Trophoblast cell (in vitro differentiated cells and primary cell): ENCODE data around the gene CFAP141.

ENCODE experiments used
- DNase-seq, 2 donors: peaks; one replicate each; pipeline ENCODE4 v3.0.0-alpha.2; 2016
- H2AFZ ChIP-seq: 2 replicates; pipeline ENCODE4 v1.6.1; 2013; ENCODE audit warnings: low read length, moderate library complexity, mild to moderate bottlenecking; ENCODE audit not compliant: insufficient read depth, poor library complexity
- H2AK5ac ChIP-seq: 2 replicates; pipeline ENCODE4 v1.6.1; 2013; ENCODE audit warnings: mild to moderate bottlenecking, low read length
- H2BK120ac ChIP-seq: 2 replicates; pipeline ENCODE4 v1.6.1; 2013; ENCODE audit warnings: low read length, mild to moderate bottlenecking, moderate library complexity; ENCODE audit not compliant: insufficient read depth, poor library complexity
- H2BK12ac ChIP-seq: 2 replicates; pipeline ENCODE4 v1.6.1; 2013; ENCODE audit warnings: mild to moderate bottlenecking, low read length, moderate library complexity
- H2BK5ac ChIP-seq: 2 replicates; pipeline ENCODE4 v1.6.1; 2013; ENCODE audit warnings: low read length, low read depth, moderate library complexity, mild to moderate bottlenecking; ENCODE audit not compliant: poor library complexity
- H3K14ac ChIP-seq: 2 replicates; pipeline ENCODE4 v1.6.1; 2013; ENCODE audit warnings: mild to moderate bottlenecking, low read length
- H3K18ac ChIP-seq: 2 replicates; pipeline ENCODE4 v1.6.1; 2013; ENCODE audit warnings: mild to moderate bottlenecking, low read length
- H3K23ac ChIP-seq: 2 replicates; pipeline ENCODE4 v1.6.1; 2013; ENCODE audit warnings: low read length
- H3K27ac ChIP-seq: 2 replicates; pipeline ENCODE4 v1.5.1; 2013; ENCODE audit warnings: low read depth, mild to moderate bottlenecking, inconsistent platforms, low read length, moderate library complexity
- H3K27me3 ChIP-seq: 2 replicates; pipeline ENCODE4 v1.6.1; 2013; ENCODE audit warnings: inconsistent platforms, mild to moderate bottlenecking, low read length, moderate library complexity; ENCODE audit not compliant: insufficient read depth
- H3K36me3 ChIP-seq, 2 experiments: 1 replicate in 1 of 2; 2 replicates in 1 of 2; pipeline ENCODE4 v1.6.1; 2013; ENCODE audit warnings: low read length in 2 of 2, mild to moderate bottlenecking in 2 of 2, moderate library complexity in 1 of 2; ENCODE audit not compliant: insufficient read depth in 2 of 2, control insufficient read depth in 1 of 2
- H3K4ac ChIP-seq: 2 replicates; pipeline ENCODE4 v1.6.1; 2013; ENCODE audit warnings: low read depth, mild to moderate bottlenecking, low read length, moderate library complexity
- H3K4me1 ChIP-seq, 2 experiments: 1 replicate in 1 of 2; 2 replicates in 1 of 2; pipeline ENCODE4 v1.6.1; 2013; ENCODE audit warnings: low read length in 2 of 2, mild to moderate bottlenecking in 2 of 2, moderate library complexity in 1 of 2; ENCODE audit not compliant: insufficient read depth in 2 of 2, control insufficient read depth in 1 of 2
- H3K4me2 ChIP-seq: 2 replicates; pipeline ENCODE4 v1.6.1; 2013; ENCODE audit warnings: inconsistent platforms, mild to moderate bottlenecking, low read length, moderate library complexity
- H3K4me3 ChIP-seq: 2 replicates; pipeline ENCODE4 v1.5.1; 2013; ENCODE audit warnings: mild to moderate bottlenecking, low read depth, low read length, inconsistent platforms
- H3K79me1 ChIP-seq: one replicate; pipeline ENCODE4 v1.6.1; 2013; ENCODE audit warnings: low read length
- H3K79me2 ChIP-seq: 2 replicates; pipeline ENCODE4 v1.6.1; 2013; ENCODE audit warnings: low read length, mild to moderate bottlenecking; ENCODE audit not compliant: control insufficient read depth, insufficient read depth, poor library complexity
- H3K9ac ChIP-seq: 2 replicates; pipeline ENCODE4 v1.6.1; 2013; ENCODE audit warnings: mild to moderate bottlenecking, low read length
- H3K9me3 ChIP-seq: 2 replicates; pipeline ENCODE4 v1.6.1; 2013; ENCODE audit warnings: low read depth, mild to moderate bottlenecking, control low read depth, inconsistent platforms, low read length; ENCODE audit not compliant: insufficient read depth
- H4K12ac ChIP-seq: 2 replicates; pipeline ENCODE4 v1.6.1; 2013; ENCODE audit warnings: low read depth, mild to moderate bottlenecking, low read length, moderate library complexity
- H4K8ac ChIP-seq: 2 replicates; pipeline ENCODE4 v1.6.1; 2013; ENCODE audit warnings: low read depth, mild to moderate bottlenecking, low read length, moderate library complexity
- H4K91ac ChIP-seq: one replicate; pipeline ENCODE4 v1.6.1; 2013; ENCODE audit warnings: low read depth, mild to moderate bottlenecking, low read length, moderate library complexity
- WGBS: extraction: QIAGEN DNeasy Blood & Tissue Kit; methylation state at CpG from one replicate; pipeline ENCODE4 v1.1.7; 2013; ENCODE audit warnings: missing lambda C conversion rate; ENCODE audit not compliant: insufficient read length, insufficient coverage; ENCODE audit errors: extremely low coverage; 5-methylcytosine and 5-hydroxymethylcytosine counted together

CFAP141 gene

GRCh38 chr1:154220071-154220969, 14.2 kb upstream of the CFAP141 start, which contains the start of gene UBAP2L:
UBAP2L (plus strand) TSS chr1:154220955; CDS start chr1:154225124, 4,169 bp downstream.
- peaks cover 13% of the 10 kb centered on the region for H3K79me1 ChIP-seq
- H3K9ac ChIP-seq = peak within 1 kb of the TSS; percentile 99
- peak within 1 kb of the TSS; percentile 72 for H2AFZ ChIP-seq

GRCh38 chr1:154219541-154219940, 13.4 kb upstream of the CFAP141 start:
- Histone ChIP-seq H3K9me3 (no peaks in the 10 kb centered on the region), H4K8ac (no peak overlapping the region), H3K4ac (peak overlapping the region; percentile 65), H3K18ac (no peak overlapping the region), H3K36me3 (peaks cover 3 to 12% of the 10 kb centered on the region in 2 experiments), H3K14ac (no peak overlapping the region), H3K79me1 (peaks cover 13% of the 10 kb centered on the region), H4K91ac (no peak overlapping the region), H3K4me1 (peaks cover 2 to 4% of the 10 kb centered on the region in 2 experiments), H2AFZ (no peak overlapping the region), H3K23ac (no peak overlapping the region), H3K27ac (no peak overlapping the region), H2BK5ac (no peak overlapping the region), H2BK12ac (no peak overlapping the region), H4K12ac (no peak overlapping the region), H3K27me3 (no peaks in the 10 kb centered on the region), H3K4me3 (peak overlapping the region; percentile 21), H3K9ac (peak overlapping the region; percentile 73), H2AK5ac (no peak overlapping the region), H3K4me2 (peak overlapping the region; percentile 70), H3K79me2 (peaks cover 19% of the 10 kb centered on the region), H2BK120ac (no peak overlapping the region)
- no CpG with 5 or more reads among the region's 5 CpGs for WGBS
- DNase-seq = peak in 1 of 2 donors; percentile 23

More at GRCh38 chr1:154220071-154220969, 14.2 kb upstream of the CFAP141 start, which contains the start of gene UBAP2L:
- no peak within 1 kb of the TSS for H3K23ac ChIP-seq
- peak within 1 kb of the TSS; percentile 99 for H3K14ac ChIP-seq
- peak within 1 kb of the TSS; percentile 97 for H3K18ac ChIP-seq
- peak within 1 kb of the TSS; percentile 100 for H3K4ac ChIP-seq
- H2BK5ac ChIP-seq = peak within 1 kb of the TSS; percentile 97
- H4K12ac ChIP-seq = peak within 1 kb of the TSS; percentile 98
- H3K9me3 ChIP-seq = no peaks in the 10 kb centered on the region
- WGBS = no CpG with 5 or more reads among the region's 73 CpGs
- H3K4me2 ChIP-seq = peak within 1 kb of the TSS; percentile 75
- H2BK120ac ChIP-seq = peak within 1 kb of the TSS; percentile 89
- H3K27me3 ChIP-seq = no peaks in the 10 kb centered on the region
- H2BK12ac ChIP-seq = no peak within 1 kb of the TSS
- peaks cover 2 to 13% of the 10 kb centered on the region in 2 experiments for H3K36me3 ChIP-seq
- DNase-seq = peak; percentile 100
- peak within 1 kb of the TSS; percentile 97 for H3K27ac ChIP-seq
- H4K91ac ChIP-seq = peak within 1 kb of the TSS; percentile 97
- peak within 1 kb of the TSS; percentile 98 for H2AK5ac ChIP-seq
- peak within 1 kb of the TSS; percentile 93 for H3K4me3 ChIP-seq
- H4K8ac ChIP-seq = peak within 1 kb of the TSS; percentile 96
- peaks cover 2 to 4% of the 10 kb centered on the region in 2 experiments for H3K4me1 ChIP-seq
- peaks cover 19% of the 10 kb centered on the region for H3K79me2 ChIP-seq

GRCh38 chr1:154218545-154218944, 12.4 kb upstream of the CFAP141 start:
- H3K9ac ChIP-seq = no peak overlapping the region
- H3K4me1 ChIP-seq = peaks cover 2 to 4% of the 10 kb centered on the region in 2 experiments
- no peak overlapping the region for H3K4me2 ChIP-seq
- no peak overlapping the region for H3K14ac ChIP-seq
- H3K27ac ChIP-seq = no peak overlapping the region
- H2AK5ac ChIP-seq = no peak overlapping the region
- peak overlapping the region; percentile 73 for H3K23ac ChIP-seq
- H2BK120ac ChIP-seq = no peak overlapping the region
- H3K79me1 ChIP-seq = peaks cover 13% of the 10 kb centered on the region
- H2AFZ ChIP-seq = no peak overlapping the region
- H2BK12ac ChIP-seq = no peak overlapping the region
- H2BK5ac ChIP-seq = no peak overlapping the region
- no peak overlapping the region for H4K91ac ChIP-seq
- H3K4ac ChIP-seq = peak overlapping the region; percentile 98
- peaks cover 19% of the 10 kb centered on the region for H3K79me2 ChIP-seq
- H3K4me3 ChIP-seq = no peak overlapping the region
- peaks cover 8 to 20% of the 10 kb centered on the region in 2 experiments for H3K36me3 ChIP-seq
- H3K18ac ChIP-seq = no peak overlapping the region
- WGBS = no CpG with 5 or more reads among the region's 3 CpGs
- H3K27me3 ChIP-seq = no peaks in the 10 kb centered on the region
- no peak overlapping the region for H4K8ac ChIP-seq
- no peaks in the 10 kb centered on the region for H3K9me3 ChIP-seq
- no peak for DNase-seq
- no peak overlapping the region for H4K12ac ChIP-seq

GRCh38 chr1:154213274-154213673, 7.1 kb upstream of the CFAP141 start:
- no peak overlapping the region for H4K12ac ChIP-seq
- H3K36me3 ChIP-seq = peaks cover 42 to 52% of the 10 kb centered on the region in 2 experiments
- no peak overlapping the region for H2BK5ac ChIP-seq
- no CpG with 5 or more reads among the region's 1 CpG for WGBS
- H3K4ac ChIP-seq = no peak overlapping the region
- no peak overlapping the region for H3K4me3 ChIP-seq
- no peak overlapping the region for H3K18ac ChIP-seq
- no peaks in the 10 kb centered on the region for H3K79me1 ChIP-seq
- H2BK120ac ChIP-seq = no peak overlapping the region
- H3K9me3 ChIP-seq = no peaks in the 10 kb centered on the region
- H4K91ac ChIP-seq = no peak overlapping the region
- H3K4me2 ChIP-seq = no peak overlapping the region
- no peaks in the 10 kb centered on the region for H3K79me2 ChIP-seq
- peak in 1 of 2 donors; percentile 60 for DNase-seq
- H3K14ac ChIP-seq = no peak overlapping the region
- H2AFZ ChIP-seq = no peak overlapping the region
- H2AK5ac ChIP-seq = no peak overlapping the region
- no peak overlapping the region for H2BK12ac ChIP-seq
- no peak overlapping the region for H4K8ac ChIP-seq
- H3K23ac ChIP-seq = no peak overlapping the region
- no peaks in the 10 kb centered on the region for H3K27me3 ChIP-seq
- no peaks in the 10 kb centered on the region for H3K4me1 ChIP-seq
- H3K27ac ChIP-seq = no peak overlapping the region
- no peak overlapping the region for H3K9ac ChIP-seq
